ENCODE results near the gene ZNF496. TPM values are rescaled to one million over a fixed set of nuclear protein-coding genes. Genes with fewer than 3 reads are reported as not detected.

ZNF496 gene
- total and polyA plus RNA-seq, 2 of the 4 experiments (the other 2 are of a cell fraction), result 11.7 to 16.2 TPM

GRCh38 chr1:247247568-247247967, 84.1 kb downstream of the ZNF496 start:
- H3K18ac ChIP-seq (ENCODE audit: low read depth, low read length), result no peak overlapping the region
- H2BK20ac ChIP-seq (ENCODE audit: low read depth, low read length), result no peak overlapping the region
- H4K8ac ChIP-seq (ENCODE audit: low read depth in 2 of 2, low read length in 2 of 2), result no peak overlapping the region
- H2AFZ ChIP-seq (replicated peaks; ENCODE audit: low read length, poor library complexity), result no peak overlapping the region
- POLR2A ChIA-PET (ENCODE audit: unreplicated experiment), result no interaction called here
- no peak overlapping the region for H3K4me2 ChIP-seq (ENCODE audit: low read depth, low read length)
- H3K27me3 ChIP-seq (ENCODE audit: control insufficient read depth, insufficient read depth, low read length), result no peaks in the 10 kb centered on the region
- intact Hi-C loops (cut with micrococcal nuclease), result no loop called here
- no peak overlapping the region for H3K4ac ChIP-seq (ENCODE audit: low read depth, low read length)
- dilution Hi-C loops (cut with HindIII; ENCODE audit: low sequenced_read_pairs, unreplicated experiment), result no loop called here
- no TSS peak for BruUV-seq (replicated peaks)
- DNase-seq (no peak), ATAC-seq (ENCODE audit: low read depth) (no peak)
- TF ChIP-seq MXI1 (IDR thresholded peaks at IDR 0.05; ENCODE audit: borderline replicate concordance, low read depth, low read length) (no peak), POLR2A (IDR thresholded peaks at IDR 0.05; ENCODE audit: low read depth, low read length) (no peak), ELK1 (IDR thresholded peaks at IDR 0.05; ENCODE audit: borderline replicate concordance, low read depth, low read length) (no peak), SMC3 (IDR thresholded peaks at IDR 0.05; ENCODE audit: low read depth, low read length) (no peak), MAZ (IDR thresholded peaks at IDR 0.05; ENCODE audit: borderline replicate concordance, low read depth, low read length) (no peak), CTCF (conservative IDR thresholded peaks at IDR 0.05; ENCODE audit: low read depth, low read length) (no peak), RAD21 (IDR thresholded peaks at IDR 0.05; ENCODE audit: low read length) (no peak)
- no peak overlapping the region for H2BK15ac ChIP-seq (ENCODE audit: low read depth, low read length)
- H3K23ac ChIP-seq (ENCODE audit: low read depth, low read length), result no peak overlapping the region
- WGBS, 2 experiments (ENCODE audit: extremely low coverage in 2 of 2, insufficient read length in 1 of 2), result no CpG with 5 or more reads among the region's 1 CpG
- H3K4me1 ChIP-seq (ENCODE audit: control insufficient read depth, insufficient read depth, low read length), result no peaks in the 10 kb centered on the region
- H3K4me3 ChIP-seq (ENCODE audit: insufficient read depth, low read depth, low read length), result no peak overlapping the region
- H2AK5ac ChIP-seq (ENCODE audit: low read depth, low read length), result no peak overlapping the region
- H4K91ac ChIP-seq (ENCODE audit: insufficient read depth, low read depth, low read length), result no peak overlapping the region
- CTCF ChIA-PET, result no interaction called here
- H2AK9ac ChIP-seq (replicated peaks; ENCODE audit: low read depth, low read length, poor library complexity), result no peak overlapping the region
- no peak overlapping the region for H3K14ac ChIP-seq (replicated peaks; ENCODE audit: low read depth, low read length)
- H3K9me1 ChIP-seq (ENCODE audit: insufficient read depth, low read length), result no peaks in the 10 kb centered on the region
- no peak overlapping the region for H3K27ac ChIP-seq (ENCODE audit: insufficient read depth, low read length)
- H2BK5ac ChIP-seq (ENCODE audit: low read depth, low read length, poor library complexity, severe bottlenecking), result no peak overlapping the region
- H4K20me1 ChIP-seq (ENCODE audit: insufficient read depth, low read length), result no peaks in the 10 kb centered on the region
- no peaks in the 10 kb centered on the region for H3K36me3 ChIP-seq (ENCODE audit: control insufficient read depth, insufficient read depth, low read length)
- H3K9me3 ChIP-seq (ENCODE audit: control insufficient read depth, insufficient read depth, low read length), result peaks cover 3% of the 10 kb centered on the region
- H4K5ac ChIP-seq (ENCODE audit: low read depth, low read length), result no peak overlapping the region
- no peak overlapping the region for H2BK120ac ChIP-seq (ENCODE audit: low read depth, low read length)
- in situ Hi-C loops (cut with MboI; ENCODE audit: low sequenced_read_pairs), result no loop called here
- no peak overlapping the region for H3K9ac ChIP-seq (ENCODE audit: low read depth, low read length)
- H3K56ac ChIP-seq (ENCODE audit: extremely low read depth, insufficient read depth, low read length), result no peak overlapping the region
- no peaks in the 10 kb centered on the region for H3K79me1 ChIP-seq (ENCODE audit: low read depth in 1 of 2, low read length in 2 of 2)

Small RNA genes lying within 50 kb of the gene (microRNA-seq; reads per million reads assigned to microRNA genes)
- gene RF00019 (ENCODE audit: insufficient read depth, insufficient read length), result not detected

Small RNA genes lying within 50 kb of the gene (small RNA-seq; reads per million reads assigned to genes)
- gene RF00019, result 0 reads per million in 5 experiments

Other genes with a start within 250 kb of the ZNF496 start
- 10.8 and 14.2 TPM in 2 replicates for gene ZNF669, start 227.5 kb downstream of the ZNF496 start, total RNA-seq (2012; rRNA removed)
- gene ZNF669, start 227.5 kb downstream of the ZNF496 start, polyA plus RNA-seq (2012; rRNA removed), result 3.4 and 3.8 TPM in 2 replicates
- gene ZNF124, start 159.8 kb downstream of the ZNF496 start, total RNA-seq (2012; rRNA removed), result 77.8 and 89.3 TPM in 2 replicates
- gene ZNF124, start 159.8 kb downstream of the ZNF496 start, polyA plus RNA-seq (2012; rRNA removed), result 3.0 and 3.2 TPM in 2 replicates
- gene VN1R5, start 75.8 kb downstream of the ZNF496 start, total RNA-seq (2012; rRNA removed), result not detected in 2 replicates
- not detected in 2 replicates for gene VN1R5, start 75.8 kb downstream of the ZNF496 start, polyA plus RNA-seq (2012; rRNA removed)
- gene NLRP3, start 84.3 kb upstream of the ZNF496 start, total RNA-seq (2012; rRNA removed), result 0.18 TPM in 1 of 2 replicates, not detected in the other
- 0.03 TPM in 1 of 2 replicates, not detected in the other for gene NLRP3, start 84.3 kb upstream of the ZNF496 start, polyA plus RNA-seq (2012; rRNA removed)
- gene OR2B11, start 126.2 kb upstream of the ZNF496 start, total RNA-seq (2012; rRNA removed), result not detected in 2 replicates
- not detected in 2 replicates for gene OR2B11, start 126.2 kb upstream of the ZNF496 start, polyA plus RNA-seq (2012; rRNA removed)
- gene OR2C3, start 204.6 kb upstream of the ZNF496 start, total RNA-seq (2012; rRNA removed), result not detected in 2 replicates
- not detected in 2 replicates for gene OR2C3, start 204.6 kb upstream of the ZNF496 start, polyA plus RNA-seq (2012; rRNA removed)
- not detected in 2 replicates for gene GCSAML, start 217.3 kb upstream of the ZNF496 start, total RNA-seq (2012; rRNA removed)
- not detected in 2 replicates for gene GCSAML, start 217.3 kb upstream of the ZNF496 start, polyA plus RNA-seq (2012; rRNA removed)